B cell (primary cell): Measurements from ENCODE around the gene HYAL1.

Experiments used
- EZH2 ChIP-seq: IDR thresholded peaks from 2 replicates; pipeline ENCODE4 v1.6.1; 2012; ENCODE audit warnings: borderline replicate concordance, low read depth, mild to moderate bottlenecking, moderate library complexity, low read length; ENCODE audit not compliant: insufficient read depth, poor library complexity, severe bottlenecking
- TF ChIP-seq, protein P1 (sequence below): fragments of 200-600 bp; IDR thresholded peaks from one replicate; pipeline ENCODE4 v1.8.0; 2022; ENCODE audit warnings: antibody characterized with exemption, mild to moderate bottlenecking

DNA sequence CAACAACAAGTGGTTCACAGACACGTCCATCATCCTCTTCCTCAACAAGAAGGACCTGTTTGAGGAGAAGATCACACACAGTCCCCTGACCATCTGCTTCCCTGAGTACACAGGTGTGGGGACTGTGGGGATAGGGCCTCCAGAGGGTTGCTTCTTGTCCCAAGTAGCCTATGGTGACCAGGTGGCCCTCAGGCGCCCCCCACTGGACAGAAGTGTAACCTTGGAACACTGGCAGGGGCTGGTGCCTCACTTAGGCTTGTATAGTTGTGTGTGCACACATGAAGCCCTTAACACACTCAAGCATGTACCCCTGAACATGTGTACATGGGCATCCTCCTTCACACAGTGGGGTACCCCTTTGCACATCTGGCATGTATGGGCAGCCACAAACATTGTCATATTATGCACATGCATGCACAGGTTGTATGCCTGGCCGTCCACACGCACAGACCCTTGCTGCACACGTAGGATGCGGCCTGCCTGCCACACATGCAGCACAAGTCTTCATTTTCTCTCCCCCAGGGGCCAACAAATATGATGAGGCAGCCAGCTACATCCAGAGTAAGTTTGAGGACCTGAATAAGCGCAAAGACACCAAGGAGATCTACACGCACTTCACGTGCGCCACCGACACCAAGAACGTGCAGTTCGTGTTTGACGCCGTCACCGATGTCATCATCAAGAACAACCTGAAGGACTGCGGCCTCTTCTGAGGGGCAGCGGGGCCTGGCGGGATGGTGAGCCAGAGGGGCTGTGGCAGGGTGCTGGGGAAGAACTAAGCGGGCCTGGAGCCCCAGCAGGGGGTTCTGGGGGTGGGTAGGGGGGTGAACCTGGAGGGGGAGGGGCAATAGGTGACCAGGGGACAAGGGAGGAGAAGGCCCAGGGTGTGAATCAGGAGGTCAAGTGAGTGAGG, 46.1 kb downstream of the HYAL1 start:
- no peak for TF ChIP-seq EZH2
- TF ChIP-seq, protein P1, sequence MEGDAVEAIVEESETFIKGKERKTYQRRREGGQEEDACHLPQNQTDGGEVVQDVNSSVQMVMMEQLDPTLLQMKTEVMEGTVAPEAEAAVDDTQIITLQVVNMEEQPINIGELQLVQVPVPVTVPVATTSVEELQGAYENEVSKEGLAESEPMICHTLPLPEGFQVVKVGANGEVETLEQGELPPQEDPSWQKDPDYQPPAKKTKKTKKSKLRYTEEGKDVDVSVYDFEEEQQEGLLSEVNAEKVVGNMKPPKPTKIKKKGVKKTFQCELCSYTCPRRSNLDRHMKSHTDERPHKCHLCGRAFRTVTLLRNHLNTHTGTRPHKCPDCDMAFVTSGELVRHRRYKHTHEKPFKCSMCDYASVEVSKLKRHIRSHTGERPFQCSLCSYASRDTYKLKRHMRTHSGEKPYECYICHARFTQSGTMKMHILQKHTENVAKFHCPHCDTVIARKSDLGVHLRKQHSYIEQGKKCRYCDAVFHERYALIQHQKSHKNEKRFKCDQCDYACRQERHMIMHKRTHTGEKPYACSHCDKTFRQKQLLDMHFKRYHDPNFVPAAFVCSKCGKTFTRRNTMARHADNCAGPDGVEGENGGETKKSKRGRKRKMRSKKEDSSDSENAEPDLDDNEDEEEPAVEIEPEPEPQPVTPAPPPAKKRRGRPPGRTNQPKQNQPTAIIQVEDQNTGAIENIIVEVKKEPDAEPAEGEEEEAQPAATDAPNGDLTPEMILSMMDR, result peak; percentile 41
